Calu3 (cell line): ENCODE data around the gene YY1AP1. TPM values are rescaled to one million over a fixed set of nuclear protein-coding genes. Genes with fewer than 3 reads are reported as not detected.

Source experiments
- BruUV-seq: library from RNA; stranded (reverse); fragments of 400-500 nt; replicated peaks from 2 replicates; lab custom pipeline; 2021; lab: Mats Ljungman, UMichigan
- CTCF ChIA-PET: fragments of 300-600 bp; sonication (Branson Sonifier 250); formaldehyde crosslinking; loops from one replicate; lab custom pipeline; 2022; ENCODE audit warnings: antibody characterized with exemption; lab: Charles Lee
- DNase-seq: peaks from one replicate; pipeline ENCODE4 v3.0.0; 2022
- H3K27ac Mint-ChIP-seq: one replicate; pipeline ENCODE4 v1.8.0; 2022; ENCODE audit warnings: mixed read lengths; ENCODE audit not compliant: unreplicated experiment
- H3K27me3 Mint-ChIP-seq: one replicate; pipeline ENCODE4 v1.8.0; 2022; ENCODE audit warnings: mixed read lengths; ENCODE audit not compliant: unreplicated experiment
- H3K36me3 Mint-ChIP-seq: one replicate; pipeline ENCODE4 v1.8.0; 2022; ENCODE audit warnings: mild to moderate bottlenecking, moderate library complexity, mixed read lengths; ENCODE audit not compliant: insufficient read depth, unreplicated experiment
- H3K4me1 Mint-ChIP-seq: one replicate; pipeline ENCODE4 v1.8.0; 2022; ENCODE audit warnings: mild to moderate bottlenecking, low read depth, mixed read lengths; ENCODE audit not compliant: unreplicated experiment
- H3K4me3 Mint-ChIP-seq: one replicate; pipeline ENCODE4 v1.8.0; 2022; ENCODE audit warnings: mild to moderate bottlenecking, low read depth, moderate library complexity, mixed read lengths; ENCODE audit not compliant: unreplicated experiment
- H3K9me3 Mint-ChIP-seq: one replicate; pipeline ENCODE4 v1.8.0; 2022; ENCODE audit warnings: low read depth, mixed read lengths; ENCODE audit not compliant: unreplicated experiment
- intact Hi-C: fragments of 100-400 bp; cut with micrococcal nuclease; formaldehyde crosslinking; loops from one replicate; pipeline ENCODE4 v1.10.0; 2022; ENCODE audit not compliant: unreplicated experiment
- total RNA-seq: library from RNA; stranded (reverse); gene quantifications from 2 replicates; pipeline ENCODE4 v1.2.3, GENCODE V29; 2022
- TF ChIP-seq, protein P1 (sequence below): fragments of 200-600 bp; IDR thresholded peaks from one replicate; pipeline ENCODE4 v1.8.0; 2022; ENCODE audit warnings: antibody characterized with exemption; ENCODE audit not compliant: unreplicated experiment

The YY1AP1 gene
- total RNA-seq, 1 experiment from 2014 or later, result 81.4 TPM

DNA sequence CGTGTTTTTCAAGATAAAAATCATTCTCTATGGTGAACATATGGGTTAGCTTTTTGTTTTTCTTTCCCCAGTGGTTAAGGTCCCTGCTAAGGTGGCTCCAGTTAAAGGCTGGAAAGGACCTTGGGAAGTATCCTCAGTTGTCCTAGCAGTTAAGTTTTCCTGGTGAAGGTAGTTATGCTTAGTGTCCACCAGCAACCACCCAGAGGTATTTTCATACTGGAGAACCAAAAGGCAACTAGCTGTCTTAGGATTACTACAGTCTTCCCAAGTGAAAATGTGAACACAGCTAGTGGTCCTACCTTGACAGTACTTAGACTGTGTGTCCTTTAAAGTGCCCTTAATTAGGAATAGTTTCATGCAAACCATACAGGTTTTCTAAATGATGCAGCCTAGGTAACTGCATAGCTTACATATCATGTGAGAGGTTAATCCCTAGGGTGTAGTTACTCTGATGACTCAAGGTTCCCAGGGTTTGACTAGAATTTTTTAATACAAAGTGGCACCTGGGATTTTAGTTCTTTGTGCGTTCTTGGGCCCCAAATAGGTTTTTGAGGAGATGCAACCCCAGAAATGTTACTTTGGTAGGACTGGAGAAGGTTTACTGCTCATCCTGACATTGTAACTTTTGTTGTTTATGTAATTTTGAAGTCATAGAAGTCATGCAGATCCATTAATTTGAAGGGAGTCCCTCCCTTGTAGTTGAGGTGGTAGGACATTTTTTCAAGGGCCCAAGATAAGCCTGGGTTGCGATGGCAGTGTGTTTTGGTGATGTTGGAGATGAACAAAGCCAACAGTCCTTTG is 36.5 kb downstream of the YY1AP1 start:
- Mint-ChIP-seq H3K4me3 (peak overlapping the region; percentile 45), H3K27ac (peak overlapping the region; percentile 53), H3K4me1 (peaks cover 24% of the 10 kb centered on the region), H3K36me3 (peaks cover 21% of the 10 kb centered on the region), H3K9me3 (no peaks in the 10 kb centered on the region), H3K27me3 (no peaks in the 10 kb centered on the region)
- intact Hi-C loops, result no loop called here
- CTCF ChIA-PET, result interaction anchor here (0.5 to 1.2 kb wide), 5 partner anchors 13 to 647 kb away, joined by 3 to 7 read pairs (median 3); no protein-coding TSS in a partner anchor
- DNase-seq, result no peak
- TF ChIP-seq, protein P1, sequence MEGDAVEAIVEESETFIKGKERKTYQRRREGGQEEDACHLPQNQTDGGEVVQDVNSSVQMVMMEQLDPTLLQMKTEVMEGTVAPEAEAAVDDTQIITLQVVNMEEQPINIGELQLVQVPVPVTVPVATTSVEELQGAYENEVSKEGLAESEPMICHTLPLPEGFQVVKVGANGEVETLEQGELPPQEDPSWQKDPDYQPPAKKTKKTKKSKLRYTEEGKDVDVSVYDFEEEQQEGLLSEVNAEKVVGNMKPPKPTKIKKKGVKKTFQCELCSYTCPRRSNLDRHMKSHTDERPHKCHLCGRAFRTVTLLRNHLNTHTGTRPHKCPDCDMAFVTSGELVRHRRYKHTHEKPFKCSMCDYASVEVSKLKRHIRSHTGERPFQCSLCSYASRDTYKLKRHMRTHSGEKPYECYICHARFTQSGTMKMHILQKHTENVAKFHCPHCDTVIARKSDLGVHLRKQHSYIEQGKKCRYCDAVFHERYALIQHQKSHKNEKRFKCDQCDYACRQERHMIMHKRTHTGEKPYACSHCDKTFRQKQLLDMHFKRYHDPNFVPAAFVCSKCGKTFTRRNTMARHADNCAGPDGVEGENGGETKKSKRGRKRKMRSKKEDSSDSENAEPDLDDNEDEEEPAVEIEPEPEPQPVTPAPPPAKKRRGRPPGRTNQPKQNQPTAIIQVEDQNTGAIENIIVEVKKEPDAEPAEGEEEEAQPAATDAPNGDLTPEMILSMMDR, result no peak
- BruUV-seq, result no TSS peak

DNA sequence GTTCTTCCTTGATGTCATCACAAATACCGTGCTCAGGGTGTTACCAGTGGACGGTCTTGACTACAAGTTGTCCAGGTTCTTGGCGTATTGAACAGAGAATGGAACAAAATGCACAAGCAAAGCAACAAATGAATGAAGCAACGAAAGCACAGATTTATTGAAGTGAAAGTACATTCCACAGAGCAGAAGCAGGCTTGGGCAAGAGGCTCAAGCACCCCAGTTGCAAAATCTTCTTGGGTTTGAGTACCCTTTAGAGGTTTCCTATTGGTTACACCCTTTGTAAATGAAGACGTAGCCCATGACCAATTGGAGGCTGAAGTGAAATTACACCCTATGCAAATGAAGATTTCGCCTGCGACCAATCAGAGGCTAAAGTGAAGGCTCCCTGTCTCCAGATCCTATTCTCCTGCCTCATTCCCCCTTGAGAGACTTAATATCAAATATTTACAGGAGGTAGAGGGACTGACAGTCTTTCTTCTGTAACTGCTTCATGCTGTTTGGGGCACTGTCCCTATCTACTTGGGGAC is 38.3 kb downstream of the YY1AP1 start:
- Mint-ChIP-seq H3K27me3 (no peaks in the 10 kb centered on the region), H3K36me3 (peaks cover 19% of the 10 kb centered on the region), H3K9me3 (no peaks in the 10 kb centered on the region), H3K27ac (peak overlapping the region; percentile 53), H3K4me3 (no peak overlapping the region), H3K4me1 (peaks cover 41% of the 10 kb centered on the region)
- BruUV-seq, result no TSS peak
- TF ChIP-seq, protein P1, result no peak
- no peak for DNase-seq
- intact Hi-C loops, result no loop called here
- CTCF ChIA-PET, result interaction anchor here (0.7 kb wide), 1 partner anchor 308 kb away, joined by 9 read pairs; no protein-coding TSS in a partner anchor

DNA sequence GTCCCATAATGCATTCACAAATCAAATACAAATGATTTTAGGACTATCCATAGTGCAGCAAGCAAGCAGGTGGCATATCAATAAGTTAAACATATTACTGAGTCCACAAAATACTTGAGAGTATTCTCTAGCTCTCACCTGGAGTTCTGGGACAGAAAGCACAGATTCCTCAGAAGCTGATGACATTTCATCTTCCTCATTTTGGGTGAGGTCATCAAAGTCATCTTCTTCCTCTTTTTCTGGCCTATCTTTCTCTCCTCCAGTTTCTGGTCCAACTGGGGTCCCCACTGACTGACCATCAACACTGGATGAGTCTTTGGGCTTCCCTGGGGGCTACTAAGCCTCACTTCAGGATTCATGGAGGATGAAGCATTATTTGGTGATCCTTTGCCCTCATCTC is 38.9 kb downstream of the YY1AP1 start:
- H3K27me3 Mint-ChIP-seq, result no peaks in the 10 kb centered on the region
- peaks cover 45% of the 10 kb centered on the region for H3K4me1 Mint-ChIP-seq
- CTCF ChIA-PET, result no interaction called here
- H3K9me3 Mint-ChIP-seq, result no peaks in the 10 kb centered on the region
- BruUV-seq, result no TSS peak
- DNase-seq, result no peak
- H3K4me3 Mint-ChIP-seq, result no peak overlapping the region
- intact Hi-C loops, result no loop called here
- no peak overlapping the region for H3K27ac Mint-ChIP-seq
- peaks cover 19% of the 10 kb centered on the region for H3K36me3 Mint-ChIP-seq
- TF ChIP-seq, protein P1, result no peak

DNA sequence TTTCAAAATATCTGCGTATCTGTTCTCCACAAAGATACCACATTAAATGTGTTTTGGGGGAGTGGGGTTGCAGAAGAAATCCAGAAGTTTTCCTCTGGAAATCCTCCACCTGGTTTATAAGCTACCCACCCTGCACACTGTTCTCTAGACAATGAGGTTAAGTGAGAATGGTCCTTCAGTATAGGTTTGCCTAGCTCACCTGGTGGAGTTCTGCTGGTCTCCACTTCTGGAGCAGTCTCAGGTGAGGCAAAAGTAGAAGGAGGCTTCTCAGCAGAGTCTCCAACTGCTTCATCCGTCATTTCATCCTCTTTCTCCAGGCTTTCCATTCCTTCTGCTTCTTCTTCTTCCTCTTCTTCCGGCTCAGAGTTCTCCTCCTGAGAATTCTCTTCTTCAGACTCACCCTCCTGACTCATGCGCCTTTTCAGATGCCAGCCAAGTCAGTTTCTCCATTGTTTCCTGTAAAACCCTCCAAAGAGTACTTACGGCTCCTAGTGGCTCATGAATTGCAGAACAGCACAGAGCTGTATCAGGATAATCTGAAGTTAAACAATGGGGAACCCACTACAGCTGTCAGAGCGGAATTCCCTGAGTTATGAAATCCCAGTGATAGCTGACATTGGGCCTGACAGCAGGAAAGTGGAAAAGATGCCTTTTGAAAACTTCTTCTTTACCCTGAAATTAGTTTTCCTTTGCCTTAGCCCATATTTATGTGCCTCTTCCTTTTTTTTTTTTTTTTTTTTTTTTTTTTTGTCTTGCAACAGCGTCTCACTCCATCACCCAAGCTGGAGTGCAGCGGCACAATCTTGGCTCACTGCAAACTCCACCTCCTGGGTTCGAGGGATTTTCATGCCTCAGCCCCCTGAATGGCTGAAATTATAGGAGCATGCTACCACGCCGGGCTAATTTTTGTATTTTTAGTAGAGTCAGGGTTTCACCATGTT is 40.1 kb downstream of the YY1AP1 start:
- peak; percentile 63 for DNase-seq
- intact Hi-C loops, result no loop called here
- H3K9me3 Mint-ChIP-seq, result no peaks in the 10 kb centered on the region
- TSS peak; percentile 72 for BruUV-seq
- CTCF ChIA-PET, result interaction anchor here (0.6 to 1.4 kb wide), 12 partner anchors 10 to 1166 kb away, joined by 3 to 6 read pairs (median 4); no protein-coding TSS in a partner anchor
- no peaks in the 10 kb centered on the region for H3K27me3 Mint-ChIP-seq
- H3K27ac Mint-ChIP-seq, result peak overlapping the region; percentile 96
- H3K4me3 Mint-ChIP-seq, result peak overlapping the region; percentile 78
- H3K4me1 Mint-ChIP-seq, result peaks cover 45% of the 10 kb centered on the region
- peaks cover 19% of the 10 kb centered on the region for H3K36me3 Mint-ChIP-seq
- TF ChIP-seq, protein P1, result peak; percentile 49
